Measurements from ENCODE around the gene SMAD7.

- TF ChIP-seq, protein P1, sequence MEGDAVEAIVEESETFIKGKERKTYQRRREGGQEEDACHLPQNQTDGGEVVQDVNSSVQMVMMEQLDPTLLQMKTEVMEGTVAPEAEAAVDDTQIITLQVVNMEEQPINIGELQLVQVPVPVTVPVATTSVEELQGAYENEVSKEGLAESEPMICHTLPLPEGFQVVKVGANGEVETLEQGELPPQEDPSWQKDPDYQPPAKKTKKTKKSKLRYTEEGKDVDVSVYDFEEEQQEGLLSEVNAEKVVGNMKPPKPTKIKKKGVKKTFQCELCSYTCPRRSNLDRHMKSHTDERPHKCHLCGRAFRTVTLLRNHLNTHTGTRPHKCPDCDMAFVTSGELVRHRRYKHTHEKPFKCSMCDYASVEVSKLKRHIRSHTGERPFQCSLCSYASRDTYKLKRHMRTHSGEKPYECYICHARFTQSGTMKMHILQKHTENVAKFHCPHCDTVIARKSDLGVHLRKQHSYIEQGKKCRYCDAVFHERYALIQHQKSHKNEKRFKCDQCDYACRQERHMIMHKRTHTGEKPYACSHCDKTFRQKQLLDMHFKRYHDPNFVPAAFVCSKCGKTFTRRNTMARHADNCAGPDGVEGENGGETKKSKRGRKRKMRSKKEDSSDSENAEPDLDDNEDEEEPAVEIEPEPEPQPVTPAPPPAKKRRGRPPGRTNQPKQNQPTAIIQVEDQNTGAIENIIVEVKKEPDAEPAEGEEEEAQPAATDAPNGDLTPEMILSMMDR (IDR thresholded peaks at IDR 0.05): no peak
- TF ChIP-seq POLR2A (IDR thresholded peaks at IDR 0.05): no peak
Measured at GRCh38 chr18:48955830-48956261, 5.1 kb upstream of the SMAD7 start.

Data from vagina (tissue), 2 donors.